CD14-positive monocyte (primary cell): ENCODE results near the gene PRSS23. TPM values are rescaled to one million over a fixed set of nuclear protein-coding genes. Genes with fewer than 3 reads are reported as not detected.

ENCODE experiments used
- DNase-seq, 3 donors: peaks; one replicate each; pipeline ENCODE4 v3.0.0-alpha.2; 2011 to 2022
- H2AFZ ChIP-seq: 2 replicates; pipeline ENCODE4 v1.6.0; 2012; ENCODE audit warnings: mild to moderate bottlenecking, low read depth, low read length, inconsistent platforms; ENCODE audit not compliant: insufficient read depth, poor library complexity, severe bottlenecking
- H3K27ac ChIP-seq, 2 donors: 1 replicate in 1 of 2; 2 replicates in 1 of 2; pipeline ENCODE4 v1.5.1; 2012 to 2013; ENCODE audit warnings: low read length in 2 of 2, control low read depth in 1 of 2, inconsistent platforms in 1 of 2, low read depth in 1 of 2, mild to moderate bottlenecking in 1 of 2
- H3K27me3 ChIP-seq, 2 donors: one replicate each; pipeline versions ENCODE4 v1.6.0 to v1.6.1; 2011 to 2013; ENCODE audit warnings: low read length in 2 of 2; ENCODE audit not compliant: control insufficient read depth in 2 of 2, insufficient read depth in 2 of 2
- H3K36me3 ChIP-seq, 2 donors: replicated peaks in 1 of 2; 1 replicate in 1 of 2; 2 replicates in 1 of 2; pipeline versions ENCODE4 v1.5.1 to v1.6.1; 2012 to 2013; ENCODE audit warnings: low read length in 2 of 2, control low read depth in 1 of 2, inconsistent platforms in 1 of 2, mild to moderate bottlenecking in 1 of 2; ENCODE audit not compliant: insufficient read depth in 2 of 2, control insufficient read depth in 1 of 2
- H3K4me1 ChIP-seq, 2 donors: 1 replicate in 1 of 2; 2 replicates in 1 of 2; pipeline versions ENCODE4 v1.5.1 to v1.6.1; 2012 to 2013; ENCODE audit warnings: low read length in 2 of 2, control low read depth in 1 of 2, inconsistent platforms in 1 of 2, mild to moderate bottlenecking in 1 of 2, moderate library complexity in 1 of 2; ENCODE audit not compliant: insufficient read depth in 2 of 2, control insufficient read depth in 1 of 2
- H3K4me2 ChIP-seq: replicated peaks from 2 replicates; pipeline ENCODE3; 2012; ENCODE audit warnings: low read length, moderate library complexity, mild to moderate bottlenecking; ENCODE audit not compliant: poor library complexity, severe bottlenecking; ENCODE audit errors: extremely low read depth
- H3K4me3 ChIP-seq, 3 experiments: fragments of 200-600 bp in 1 of 3; sonication (generic) in 1 of 3; replicated peaks in 1 of 3; 1 replicate in 2 of 3; 2 replicates in 1 of 3; pipeline ENCODE4 v1.5.1; 2011 to 2013; ENCODE audit warnings: low read length in 3 of 3, mild to moderate bottlenecking in 3 of 3, control low read depth in 2 of 3, low read depth in 2 of 3, inconsistent platforms in 1 of 3, moderate library complexity in 1 of 3
- H3K79me2 ChIP-seq: 2 replicates; pipeline ENCODE4 v1.6.0; 2012; ENCODE audit warnings: mild to moderate bottlenecking, control low read depth, inconsistent platforms, low read length, moderate library complexity; ENCODE audit not compliant: insufficient read depth
- H3K9ac ChIP-seq: 2 replicates; pipeline ENCODE4 v1.6.0; 2017; ENCODE audit warnings: low read length, mild to moderate bottlenecking; ENCODE audit not compliant: insufficient read depth, poor library complexity, severe bottlenecking
- H3K9me3 ChIP-seq, 2 donors: replicated peaks in 1 of 2; 1 replicate in 1 of 2; 2 replicates in 1 of 2; pipeline versions ENCODE4 v1.5.1 to v1.6.1; 2012 to 2013; ENCODE audit warnings: low read length in 2 of 2, control low read depth in 1 of 2; ENCODE audit not compliant: control insufficient read depth in 1 of 2, insufficient read depth in 1 of 2
- H4K20me1 ChIP-seq: 2 replicates; pipeline ENCODE4 v1.6.0; 2012; ENCODE audit warnings: mild to moderate bottlenecking, low read length, control low read depth, moderate library complexity; ENCODE audit not compliant: insufficient read depth
- H3K27ac Mint-ChIP-seq, 7 donors: one replicate each; pipeline ENCODE4 v1.8.0; 2020; ENCODE audit warnings: mild to moderate bottlenecking in 7 of 7, mixed read lengths in 7 of 7, moderate library complexity in 6 of 7, inconsistent platforms in 2 of 7
- H3K27me3 Mint-ChIP-seq, 3 donors: one replicate each; pipeline ENCODE4 v1.8.0; 2021 to 2022; ENCODE audit warnings: low read depth in 3 of 3, mild to moderate bottlenecking in 3 of 3, mixed read lengths in 3 of 3, moderate library complexity in 3 of 3, inconsistent platforms in 1 of 3
- H3K36me3 Mint-ChIP-seq, 2 donors: one replicate each; pipeline ENCODE4 v1.8.0; 2020; ENCODE audit warnings: mixed read lengths in 2 of 2, inconsistent platforms in 1 of 2, mild to moderate bottlenecking in 1 of 2
- H3K4me1 Mint-ChIP-seq: one replicate; pipeline ENCODE4 v1.8.0; 2020; ENCODE audit warnings: mild to moderate bottlenecking, mixed read lengths
- H3K4me3 Mint-ChIP-seq, 2 donors: one replicate each; pipeline ENCODE4 v1.8.0; 2020; ENCODE audit warnings: mild to moderate bottlenecking in 2 of 2, mixed read lengths in 2 of 2, moderate library complexity in 1 of 2
- H3K9me3 Mint-ChIP-seq, 7 donors: one replicate each; pipeline ENCODE4 v1.8.0; 2020 to 2022; ENCODE audit warnings: mixed read lengths in 7 of 7, mild to moderate bottlenecking in 6 of 7, moderate library complexity in 6 of 7, inconsistent platforms in 2 of 7
- CTCF ChIP-seq: fragments of 200-600 bp; IDR thresholded peaks from one replicate; pipeline ENCODE4 v1.8.0; 2022; ENCODE audit warnings: antibody characterized with exemption, mild to moderate bottlenecking
- WGBS: methylation state at CpG from one replicate; pipeline ENCODE4 v1.1.5; 2013; ENCODE audit warnings: missing lambda C conversion rate; ENCODE audit not compliant: insufficient coverage; 5-methylcytosine and 5-hydroxymethylcytosine counted together
- intact Hi-C, 2 donors: fragments of 100-400 bp; cut with micrococcal nuclease; formaldehyde crosslinking; loops; one replicate each; pipeline versions ENCODE4 v1.15.0 to v1.15.1; 2023
- polyA plus RNA-seq, 3 donors: library from polyadenylated mRNA; depleted of rRNA in 1 of 3; unstranded in 2 of 3; stranded (reverse) in 1 of 3; fragments of 300-500 nt in 2 of 3; fragments of >200 nt in 1 of 3; fragmentation: Illumina TruSeq in 2 of 3; gene quantifications; 1 replicate in 2 of 3; 2 replicates in 1 of 3; pipeline ENCODE4 v1.2.3, GENCODE V29; 2012 to 2021

Gene PRSS23
- polyA plus RNA-seq, 3 donors = 0.08 to 0.19 TPM; not detected in 1

- Mint-ChIP-seq H3K4me1 (no peaks in the 10 kb centered on the region), H3K27me3 (peaks cover 2% of the 10 kb centered on the region in 3 donors), H3K36me3 (no peaks in the 10 kb centered on the region), H3K4me3 (no peak overlapping the region), H3K27ac (no peak overlapping the region), H3K9me3 (peaks cover 0 to 4% (median 1%) of the 10 kb centered on the region in 7 donors)
- Histone ChIP-seq H2AFZ (no peak overlapping the region), H3K9ac (no peak overlapping the region), H4K20me1 (no peaks in the 10 kb centered on the region), H3K4me2 (no peak overlapping the region), H3K9me3 (no peaks in the 10 kb centered on the region), H3K79me2 (no peaks in the 10 kb centered on the region), H3K27ac (no peak overlapping the region), H3K36me3 (no peaks in the 10 kb centered on the region), H3K4me1 (no peaks in the 10 kb centered on the region), H3K27me3 (no peaks in the 10 kb centered on the region), H3K4me3 (no peak overlapping the region)
- no peak for DNase-seq
- TF ChIP-seq CTCF = no peak
- intact Hi-C loops = no loop called here
These were observed 45.2 kb upstream of the PRSS23 start for GRCh38 chr11:86755146-86755545.

GRCh38 chr11:86758171-86758570, 42.2 kb upstream of the PRSS23 start:
- H3K9me3 Mint-ChIP-seq = peaks cover 0 to 4% (median 1%) of the 10 kb centered on the region in 7 donors
- Histone ChIP-seq H3K9me3 (no peaks in the 10 kb centered on the region), H3K4me1 (no peaks in the 10 kb centered on the region), H3K4me2 (no peak overlapping the region), H4K20me1 (no peaks in the 10 kb centered on the region), H3K9ac (no peak overlapping the region), H3K36me3 (no peaks in the 10 kb centered on the region), H2AFZ (no peak overlapping the region), H3K4me3 (no peak overlapping the region), H3K27me3 (no peaks in the 10 kb centered on the region), H3K27ac (no peak overlapping the region), H3K79me2 (no peaks in the 10 kb centered on the region)
- H3K36me3 Mint-ChIP-seq = no peaks in the 10 kb centered on the region
- TF ChIP-seq CTCF = no peak
- intact Hi-C loops = no loop called here
- no peaks in the 10 kb centered on the region for H3K4me1 Mint-ChIP-seq
- H3K4me3 Mint-ChIP-seq = no peak overlapping the region
- no peak overlapping the region for H3K27ac Mint-ChIP-seq
- 83% methylated on average over 1 of the region's 1 CpG for WGBS
- no peak for DNase-seq
- peaks cover 2% of the 10 kb centered on the region in 3 donors for H3K27me3 Mint-ChIP-seq
